Astrocyte of the spinal cord (primary cell): ENCODE results near the gene URB1.

Experiments
- DNase-seq: peaks from one replicate; pipeline ENCODE4 v3.0.0; 2011; ENCODE audit warnings: low read depth, low spot score
- H3K4me3 ChIP-seq: 2 replicates; pipeline ENCODE4 v1.5.1; 2011; ENCODE audit warnings: low read depth, mild to moderate bottlenecking, low read length, moderate library complexity
- CTCF ChIP-seq: IDR thresholded peaks from 2 replicates; pipeline ENCODE4 v1.5.1; 2012; ENCODE audit warnings: low read depth, mild to moderate bottlenecking, low read length, inconsistent platforms
- in situ Hi-C: cut with HindIII; loops from 2 replicates; pipeline ENCODE4 v1.10.0; 2017; ENCODE audit warnings: low sequenced_read_pairs

Gene URB1

GRCh38 chr21:32424674-32425073 lies 31.9 kb upstream of the URB1 start:
- DNase-seq, result peak; percentile 16
- no peak for TF ChIP-seq CTCF
- H3K4me3 ChIP-seq, result no peak overlapping the region
- in situ Hi-C loops, result no loop called here

DNA sequence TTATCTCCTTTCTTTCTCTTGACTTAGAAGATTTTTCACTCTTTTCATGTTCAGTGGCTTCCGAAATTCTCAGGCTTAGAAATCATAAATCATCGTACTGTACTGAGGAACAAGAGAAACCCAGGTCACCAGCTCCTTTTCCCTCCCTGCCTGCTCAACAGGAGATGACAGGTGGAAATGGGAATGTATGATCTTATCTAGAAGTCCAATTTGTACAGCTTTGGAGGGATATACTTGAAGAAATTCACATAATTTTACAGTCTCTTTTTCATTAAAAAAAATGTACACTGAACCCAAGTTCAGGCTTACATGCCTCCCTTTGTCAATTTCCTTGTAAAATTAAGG lies 31.4 kb upstream of the URB1 start:
- DNase-seq, result no peak
- TF ChIP-seq CTCF, result no peak
- H3K4me3 ChIP-seq, result no peak overlapping the region
- in situ Hi-C loops, result no loop called here

GRCh38 chr21:32423320-32424190 lies 30.7 kb upstream of the URB1 start:
- DNase-seq, result peak; percentile 86
- no peak for TF ChIP-seq CTCF
- in situ Hi-C loops, result no loop called here
- H3K4me3 ChIP-seq, result no peak overlapping the region

GRCh38 chr21:32422064-32422463 lies 29.3 kb upstream of the URB1 start:
- DNase-seq, result no peak
- in situ Hi-C loops, result no loop called here
- H3K4me3 ChIP-seq, result no peak overlapping the region
- TF ChIP-seq CTCF, result no peak

DNA sequence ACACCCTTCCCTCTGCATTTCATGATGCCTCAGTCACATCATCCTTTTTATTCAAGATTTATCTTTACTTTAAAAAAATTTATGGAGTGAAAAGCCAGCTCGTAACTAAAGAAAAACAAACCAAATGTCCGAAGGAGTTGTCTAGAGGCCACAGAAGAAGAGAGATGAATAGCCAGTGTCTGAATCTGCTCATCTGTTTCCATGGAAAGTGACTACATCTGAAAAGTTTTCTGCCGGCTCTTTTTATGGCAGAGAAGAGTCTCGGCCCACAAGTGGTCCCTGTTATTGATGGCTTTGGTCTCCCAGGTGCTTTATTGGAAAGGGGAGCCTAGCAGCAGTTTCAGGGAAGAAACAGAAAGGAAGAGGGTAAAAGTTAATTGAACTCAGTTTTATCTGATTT lies 25.3 kb upstream of the URB1 start:
- no peak overlapping the region for H3K4me3 ChIP-seq
- no peak for TF ChIP-seq CTCF
- in situ Hi-C loops, result no loop called here

DNA sequence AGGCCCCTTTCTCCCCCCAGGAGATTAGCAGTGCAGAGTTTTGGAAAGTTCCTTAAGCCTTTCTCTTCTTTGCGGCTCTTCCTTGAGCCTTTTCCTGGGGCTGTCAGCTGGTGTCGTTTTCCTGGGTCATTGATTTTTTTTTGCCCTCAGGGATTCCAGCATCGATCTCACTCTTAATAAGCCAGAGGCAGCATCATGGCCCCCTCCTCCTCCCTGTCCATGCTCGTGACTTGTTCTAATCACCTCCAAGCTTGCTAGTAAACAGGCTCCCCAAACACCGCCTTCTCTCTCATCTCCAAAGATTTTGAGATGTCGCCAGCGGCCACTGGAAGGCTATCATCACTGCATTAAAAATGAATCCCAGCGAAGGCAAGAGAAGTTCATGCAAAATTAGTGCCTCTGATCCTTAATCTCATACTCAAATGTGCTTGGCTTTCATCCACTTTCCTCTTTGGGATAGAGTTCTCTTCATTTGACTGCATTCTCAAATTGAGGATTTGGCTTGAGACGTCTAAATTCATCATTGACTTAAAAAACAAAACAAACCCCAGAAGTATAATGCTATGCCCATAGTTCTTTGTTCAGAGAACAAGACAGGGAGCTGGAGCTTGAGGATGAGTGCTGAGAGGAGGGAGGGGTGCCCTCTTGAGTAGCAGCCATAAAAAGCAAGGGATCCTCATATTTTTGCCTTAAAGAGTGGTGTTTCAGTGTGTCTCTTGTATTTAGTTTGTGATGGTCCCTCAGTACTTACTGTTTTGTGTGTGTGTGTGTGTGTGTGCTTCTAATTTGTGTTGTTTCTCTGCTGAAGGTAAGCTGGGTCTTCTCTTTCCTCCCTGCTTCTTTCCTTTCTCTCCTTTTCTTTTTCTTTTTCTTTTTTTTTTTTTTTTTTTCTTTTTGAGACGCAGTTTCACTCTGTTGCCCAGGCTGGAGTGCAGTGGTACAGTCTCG lies 22.9 kb upstream of the URB1 start:
- in situ Hi-C loops, result no loop called here
- no peak overlapping the region for H3K4me3 ChIP-seq
- no peak for DNase-seq
- TF ChIP-seq CTCF, result no peak

More for the DNA sequence above, 25.3 kb upstream of the URB1 start:
- DNase-seq, result no peak
